Choroid plexus epithelial cell (primary cell): ENCODE results near the gene C11orf54.

ENCODE experiments used
- DNase-seq: peaks from one replicate; pipeline ENCODE4 v3.0.0-alpha.2; 2010; ENCODE audit warnings: low read depth
- H3K4me3 ChIP-seq: 2 replicates; pipeline ENCODE4 v1.5.1; 2011; ENCODE audit warnings: low read depth, mild to moderate bottlenecking, control low read depth, low read length, moderate library complexity
- CTCF ChIP-seq: conservative IDR thresholded peaks from 2 replicates; pipeline ENCODE4 v1.5.1; 2011; ENCODE audit warnings: low read depth, mild to moderate bottlenecking, control low read depth, inconsistent platforms, low read length, moderate library complexity

The C11orf54 gene

DNA sequence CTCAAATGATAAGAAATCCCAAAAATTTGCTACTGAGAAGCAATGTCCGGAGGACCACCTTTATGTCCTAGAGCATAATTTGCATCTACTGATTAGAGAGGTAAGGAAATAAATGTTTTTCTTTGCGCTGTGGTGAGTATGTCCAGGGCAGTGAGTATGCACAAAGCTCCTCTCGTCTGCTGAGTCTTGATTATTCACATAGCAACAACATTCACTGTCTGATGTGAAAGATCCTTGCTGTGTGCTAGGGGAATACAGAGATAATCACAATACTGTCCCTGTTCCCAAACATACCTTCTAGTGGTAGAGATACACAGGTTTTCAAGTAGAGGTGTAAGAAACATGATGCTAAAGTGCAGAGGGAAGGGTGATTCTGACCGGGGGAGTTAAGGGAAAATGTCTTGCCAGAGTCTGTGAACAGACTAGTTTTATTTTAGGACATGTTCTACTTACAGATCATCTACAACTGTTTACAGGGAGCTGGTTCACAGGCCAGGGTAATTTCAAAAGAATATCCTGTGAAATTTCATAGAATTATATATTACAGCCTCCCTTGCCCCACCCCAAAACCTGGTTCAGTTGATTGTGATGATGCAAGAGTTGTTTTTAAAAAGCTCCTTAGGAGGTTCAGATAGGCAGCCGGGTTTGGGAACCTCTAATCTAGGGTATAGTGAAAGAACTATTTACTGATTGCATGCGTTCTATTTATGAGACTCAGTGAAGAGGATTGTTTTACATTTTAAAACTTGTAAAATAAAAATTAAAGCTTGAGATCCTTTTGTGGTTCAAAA lies 55.2 kb downstream of the C11orf54 start:
- no peak overlapping the region for H3K4me3 ChIP-seq
- no peak for DNase-seq
- TF ChIP-seq CTCF = no peak

- H3K4me3 ChIP-seq = no peak overlapping the region
- no peak for DNase-seq
- TF ChIP-seq CTCF = no peak
Measured at GRCh38 chr11:93801366-93801765, 59.9 kb downstream of the C11orf54 start.

GRCh38 chr11:93804879-93805278 lies 63.4 kb downstream of the C11orf54 start:
- no peak overlapping the region for H3K4me3 ChIP-seq
- TF ChIP-seq CTCF = no peak
- DNase-seq = no peak

GRCh38 chr11:93807980-93808379 lies 66.5 kb downstream of the C11orf54 start:
- TF ChIP-seq CTCF = no peak
- no peak for DNase-seq
- H3K4me3 ChIP-seq = no peak overlapping the region

DNA sequence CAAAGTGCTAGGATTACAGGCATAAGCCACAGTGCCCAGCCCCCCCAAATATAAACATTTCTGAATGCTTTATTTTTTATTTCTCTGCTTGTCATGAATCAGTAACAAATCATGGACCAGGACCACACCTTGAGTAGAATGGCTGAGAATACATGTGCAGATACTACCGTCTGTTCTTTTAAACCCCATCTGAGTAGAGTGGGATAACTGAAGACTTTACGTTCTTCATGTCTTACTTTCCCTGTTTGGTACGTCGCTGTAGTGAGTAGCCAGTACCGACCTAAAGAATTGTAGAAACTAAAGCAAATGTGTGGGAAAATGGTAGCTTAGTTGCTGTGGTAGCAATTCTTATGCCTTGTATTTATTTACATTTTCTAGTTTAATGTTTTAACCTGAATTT lies 72.5 kb downstream of the C11orf54 start:
- TF ChIP-seq CTCF = no peak
- H3K4me3 ChIP-seq = no peak overlapping the region
- DNase-seq = no peak
